Liver (tissue), 9 donors: Measurements from ENCODE around the gene ODAD3. TPM values are rescaled to one million over a fixed set of nuclear protein-coding genes. Genes with fewer than 3 reads are reported as not detected.

Experiments
- DNase-seq: peaks from one replicate; pipeline ENCODE4 v3.0.0-alpha.2; 2017; ENCODE audit warnings: low spot score
- H3K27ac ChIP-seq, 2 donors: one replicate each; pipeline ENCODE4 v1.7.0; 2013; ENCODE audit warnings: inconsistent platforms in 2 of 2, low read length in 2 of 2, control low read depth in 1 of 2, low read depth in 1 of 2, mild to moderate bottlenecking in 1 of 2
- H3K27me3 ChIP-seq, 4 donors: one replicate each; pipeline versions ENCODE4 v1.6.1 to v1.7.0; 2013; ENCODE audit warnings: low read length in 3 of 4, inconsistent platforms in 1 of 4, mild to moderate bottlenecking in 1 of 4, moderate library complexity in 1 of 4; ENCODE audit not compliant: control insufficient read depth in 4 of 4, insufficient read depth in 4 of 4
- H3K36me3 ChIP-seq, 4 donors: one replicate each; pipeline versions ENCODE4 v1.6.1 to v1.7.0; 2013; ENCODE audit warnings: low read length in 3 of 4, mild to moderate bottlenecking in 3 of 4, low read depth in 1 of 4, moderate library complexity in 1 of 4; ENCODE audit not compliant: control insufficient read depth in 4 of 4, insufficient read depth in 3 of 4
- H3K4me1 ChIP-seq, 4 donors: one replicate each; pipeline versions ENCODE4 v1.6.1 to v1.7.0; 2013; ENCODE audit warnings: low read length in 3 of 4, mild to moderate bottlenecking in 3 of 4, moderate library complexity in 1 of 4; ENCODE audit not compliant: control insufficient read depth in 4 of 4, insufficient read depth in 4 of 4
- H3K4me3 ChIP-seq, 3 donors: one replicate each; pipeline versions ENCODE4 v1.6.1 to v1.7.0; 2013; ENCODE audit warnings: low read length in 3 of 3, control low read depth in 1 of 3, low read depth in 1 of 3, mild to moderate bottlenecking in 1 of 3
- H3K9ac ChIP-seq, 2 donors: one replicate each; pipeline ENCODE4 v1.7.0; 2013; ENCODE audit warnings: low read length in 2 of 2, mild to moderate bottlenecking in 2 of 2, moderate library complexity in 2 of 2, control low read depth in 1 of 2, low read depth in 1 of 2
- H3K9me3 ChIP-seq, 4 donors: one replicate each; pipeline versions ENCODE4 v1.6.1 to v1.7.0; 2013; ENCODE audit warnings: low read length in 3 of 4; ENCODE audit not compliant: control insufficient read depth in 4 of 4
- ATF3 ChIP-seq: IDR thresholded peaks from 2 replicates; pipeline ENCODE4 v1.6.1; 2016; ENCODE audit warnings: antibody characterized with exemption
- EGR1 ChIP-seq, 2 donors: IDR thresholded peaks; 2 replicates each; pipeline ENCODE4 v1.6.1; 2016 to 2018; ENCODE audit warnings: antibody characterized with exemption in 2 of 2, low read depth in 2 of 2
- FOXA1 ChIP-seq: IDR thresholded peaks from 2 replicates; pipeline ENCODE4 v1.6.1; 2016; ENCODE audit warnings: antibody characterized with exemption
- FOXA2 ChIP-seq: IDR thresholded peaks from 2 replicates; pipeline ENCODE4 v1.6.1; 2016; ENCODE audit warnings: antibody characterized with exemption
- GABPA ChIP-seq, 2 donors: IDR thresholded peaks in 1 of 2; conservative IDR thresholded peaks in 1 of 2; 2 replicates each; pipeline ENCODE4 v1.6.1; 2016; ENCODE audit warnings: antibody characterized with exemption in 2 of 2, mild to moderate bottlenecking in 1 of 2, moderate library complexity in 1 of 2
- HNF4A ChIP-seq, 2 donors: conservative IDR thresholded peaks; 2 replicates each; pipeline ENCODE4 v1.6.1; 2016; ENCODE audit warnings: antibody characterized with exemption in 2 of 2, mild to moderate bottlenecking in 2 of 2
- HNF4G ChIP-seq: IDR thresholded peaks from 2 replicates; pipeline ENCODE4 v1.6.1; 2016; ENCODE audit warnings: antibody characterized with exemption
- JUND ChIP-seq, 2 donors: IDR thresholded peaks; 2 replicates each; pipeline ENCODE4 v1.6.1; 2016; ENCODE audit warnings: antibody characterized with exemption in 2 of 2
- NR2F2 ChIP-seq: IDR thresholded peaks from 2 replicates; pipeline ENCODE4 v1.6.1; 2016; ENCODE audit warnings: antibody characterized with exemption
- RAD21 ChIP-seq, 2 donors: IDR thresholded peaks; 2 replicates each; pipeline ENCODE4 v1.6.1; 2016; ENCODE audit warnings: antibody characterized with exemption in 2 of 2, mild to moderate bottlenecking in 2 of 2
- RXRA ChIP-seq, 2 donors: IDR thresholded peaks; 2 replicates each; pipeline ENCODE4 v1.6.1; 2017 to 2018; ENCODE audit warnings: antibody characterized with exemption in 2 of 2, mild to moderate bottlenecking in 1 of 2
- SP1 ChIP-seq: IDR thresholded peaks from 2 replicates; pipeline ENCODE4 v1.6.1; 2018; ENCODE audit warnings: antibody characterized with exemption, mild to moderate bottlenecking
- TAF1 ChIP-seq: conservative IDR thresholded peaks from 2 replicates; pipeline ENCODE4 v1.6.1; 2016; ENCODE audit warnings: antibody characterized with exemption, mild to moderate bottlenecking
- YY1 ChIP-seq: IDR thresholded peaks from 2 replicates; pipeline ENCODE4 v1.6.1; 2016; ENCODE audit warnings: antibody characterized with exemption, mild to moderate bottlenecking
- ZBTB33 ChIP-seq: IDR thresholded peaks from 2 replicates; pipeline ENCODE4 v1.6.1; 2016; ENCODE audit warnings: antibody characterized with exemption
- WGBS: extraction: QIAGEN DNeasy Blood & Tissue Kit; methylation state at CpG from one replicate; pipeline ENCODE4 v1.1.7; 2013; 5-methylcytosine and 5-hydroxymethylcytosine counted together
- polyA plus RNA-seq, 2 donors: library from polyadenylated mRNA; stranded (reverse) in 1 of 2; unstranded in 1 of 2; fragments of 200-250 nt in 1 of 2; fragments of >200 nt in 1 of 2; fragmentation: Nextera tagmentation in 1 of 2; extraction: Ambion mirVana in 1 of 2; gene quantifications; one replicate each; pipeline versions ENCODE4 v1.2.1 to v1.2.3, GENCODE V29; 2013 to 2015
- total RNA-seq, 2 donors: library from RNA; depleted of rRNA; stranded (reverse); fragments of >200 nt; gene quantifications; one replicate each; pipeline ENCODE4 v1.2.3, GENCODE V29; 2014
- TF ChIP-seq, protein P1 (sequence below): IDR thresholded peaks from 2 replicates; pipeline ENCODE4 v1.6.1; 2016; ENCODE audit warnings: antibody characterized with exemption
- donor health status: healthy.
- donor health status: healthy.
- donor health status: healthy.
- donor health status: healthy.
- donor health status: healthy.

Gene ODAD3
- total and polyA plus RNA-seq, 4 donors = 0.08 to 0.46 (median 0.21) TPM; not detected in 1

- no peak overlapping the region for H3K4me3 ChIP-seq
- no peak overlapping the region for H3K27ac ChIP-seq
- H3K36me3 ChIP-seq = peaks cover 0 to 9% (median 8%) of the 10 kb centered on the region in 4 donors
- no peaks in the 10 kb centered on the region for H3K4me1 ChIP-seq
- no peaks in the 10 kb centered on the region for H3K27me3 ChIP-seq
- H3K9me3 ChIP-seq = no peaks in the 10 kb centered on the region
- DNase-seq = no peak
- WGBS = 89% methylated on average over 9 of the region's 9 CpGs
- TF ChIP-seq NR2F2 = peak; percentile 87
- TF ChIP-seq RXRA (IDR thresholded peaks at IDR 0.05) = no peak
- H3K9ac ChIP-seq = no peak overlapping the region
Measured at GRCh38 chr19:11401808-11402543, 32.9 kb downstream of the ODAD3 start.

GRCh38 chr19:11400798-11401197, 34.1 kb downstream of the ODAD3 start:
- peaks cover 0 to 9% (median 8%) of the 10 kb centered on the region in 4 donors for H3K36me3 ChIP-seq

GRCh38 chr19:11399667-11400066, 35.3 kb downstream of the ODAD3 start:
- Histone ChIP-seq H3K36me3 (peaks cover 0 to 11% (median 8%) of the 10 kb centered on the region in 4 donors), H3K9me3 (no peaks in the 10 kb centered on the region), H3K9ac (no peak overlapping the region), H3K27me3 (no peaks in the 10 kb centered on the region), H3K4me3 (no peak overlapping the region), H3K4me1 (no peaks in the 10 kb centered on the region), H3K27ac (no peak overlapping the region)
- DNase-seq = no peak
- TF ChIP-seq RAD21 (IDR thresholded peaks at IDR 0.05) = no peak
- 95% methylated on average over 9 of the region's 9 CpGs for WGBS

More at GRCh38 chr19:11400798-11401197, 34.1 kb downstream of the ODAD3 start:
- no peak overlapping the region for H3K4me3 ChIP-seq
- no peak overlapping the region for H3K9ac ChIP-seq
- H3K27me3 ChIP-seq = no peaks in the 10 kb centered on the region
- no peaks in the 10 kb centered on the region for H3K9me3 ChIP-seq
- no peaks in the 10 kb centered on the region for H3K4me1 ChIP-seq
- WGBS = 90% methylated on average over 1 of the region's 1 CpG
- no peak for DNase-seq
- H3K27ac ChIP-seq = no peak overlapping the region
- TF ChIP-seq TAF1 (no peak), HNF4A (conservative IDR thresholded peaks at IDR 0.05) (peak in 1 of 2 donors; percentile 60), RAD21 (IDR thresholded peaks at IDR 0.05) (no peak), EGR1 (IDR thresholded peaks at IDR 0.05; ENCODE audit: low read depth in 2 of 2) (no peak), GABPA (IDR thresholded peaks at IDR 0.05 in 1 of 2, conservative IDR thresholded peaks at IDR 0.05 in 1 of 2) (no peak), ATF3 (no peak), RXRA (IDR thresholded peaks at IDR 0.05) (peak; percentile 46 to 71), JUND (IDR thresholded peaks at IDR 0.05) (no peak), FOXA1 (no peak), ZBTB33 (no peak), NR2F2 (peak; percentile 100), YY1 (no peak), SP1 (no peak), FOXA2 (no peak), HNF4G (no peak)
- TF ChIP-seq, protein P1, sequence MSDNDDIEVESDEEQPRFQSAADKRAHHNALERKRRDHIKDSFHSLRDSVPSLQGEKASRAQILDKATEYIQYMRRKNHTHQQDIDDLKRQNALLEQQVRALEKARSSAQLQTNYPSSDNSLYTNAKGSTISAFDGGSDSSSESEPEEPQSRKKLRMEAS = no peak
